GM21737 (cell line): ENCODE measurements around the gene SPTBN1.
A peak's percentile ranks its signal among the peaks of the same experiment; 100 is the strongest.

ENCODE experiments used
- ATAC-seq: cut with Tn5 transposase; IDR thresholded peaks from one replicate; pipeline ENCODE4 v1.9.1; 2021; ENCODE audit warnings: mild to moderate bottlenecking, moderate library complexity; ENCODE audit not compliant: unreplicated experiment

The SPTBN1 gene

GRCh38 chr2:54627973-54628372 is 171.8 kb downstream of the SPTBN1 start:
- no peak for ATAC-seq

- no peak for ATAC-seq
These were observed 172.3 kb downstream of the SPTBN1 start for GRCh38 chr2:54628418-54628817.

- no peak for ATAC-seq
These were observed 172.8 kb downstream of the SPTBN1 start for GRCh38 chr2:54628957-54629356.

GRCh38 chr2:54629390-54629789 is 173.3 kb downstream of the SPTBN1 start:
- ATAC-seq, result no peak

GRCh38 chr2:54629914-54630857 is 174.1 kb downstream of the SPTBN1 start:
- no peak for ATAC-seq

GRCh38 chr2:54630858-54631497 is 174.9 kb downstream of the SPTBN1 start:
- no peak for ATAC-seq

GRCh38 chr2:54631755-54632154 is 175.6 kb downstream of the SPTBN1 start:
- ATAC-seq, result no peak

- no peak for ATAC-seq
These were observed 176.9 kb downstream of the SPTBN1 start for GRCh38 chr2:54632733-54633692.

GRCh38 chr2:54634021-54634420 is 177.9 kb downstream of the SPTBN1 start:
- ATAC-seq, result no peak

GRCh38 chr2:54634564-54635511 is 178.7 kb downstream of the SPTBN1 start:
- ATAC-seq, result peak; percentile 61

GRCh38 chr2:54635554-54636152 is 179.5 kb downstream of the SPTBN1 start:
- ATAC-seq, result no peak

GRCh38 chr2:54636415-54637139 is 180.4 kb downstream of the SPTBN1 start:
- ATAC-seq, result no peak

- no peak for ATAC-seq
These were observed 182.0 kb downstream of the SPTBN1 start for GRCh38 chr2:54638103-54638502.

GRCh38 chr2:54638774-54639187 is 182.7 kb downstream of the SPTBN1 start:
- ATAC-seq, result no peak

GRCh38 chr2:54639609-54640008 is 183.5 kb downstream of the SPTBN1 start:
- no peak for ATAC-seq

GRCh38 chr2:54640834-54641540 is 184.9 kb downstream of the SPTBN1 start:
- ATAC-seq, result no peak

- ATAC-seq, result no peak
These were observed 185.9 kb downstream of the SPTBN1 start for GRCh38 chr2:54641988-54642387.
